GM19328 (cell line): ENCODE measurements around the gene KCTD8.
"Not testable (repeated sequence)": the region's sequence is repeated elsewhere in the genome, so short reads cannot be mapped to it uniquely, and the experiment has no call there.

Experiments used
- ATAC-seq: cut with Tn5 transposase; IDR thresholded peaks from one replicate; pipeline ENCODE4 v1.9.1; 2021; ENCODE audit warnings: mild to moderate bottlenecking, moderate library complexity; ENCODE audit not compliant: unreplicated experiment

Gene KCTD8

GRCh38 chr4:44342800-44343199, 105.8 kb downstream of the KCTD8 start:
- no peak for ATAC-seq

GRCh38 chr4:44326741-44327140, 121.9 kb downstream of the KCTD8 start:
- ATAC-seq: no peak

DNA sequence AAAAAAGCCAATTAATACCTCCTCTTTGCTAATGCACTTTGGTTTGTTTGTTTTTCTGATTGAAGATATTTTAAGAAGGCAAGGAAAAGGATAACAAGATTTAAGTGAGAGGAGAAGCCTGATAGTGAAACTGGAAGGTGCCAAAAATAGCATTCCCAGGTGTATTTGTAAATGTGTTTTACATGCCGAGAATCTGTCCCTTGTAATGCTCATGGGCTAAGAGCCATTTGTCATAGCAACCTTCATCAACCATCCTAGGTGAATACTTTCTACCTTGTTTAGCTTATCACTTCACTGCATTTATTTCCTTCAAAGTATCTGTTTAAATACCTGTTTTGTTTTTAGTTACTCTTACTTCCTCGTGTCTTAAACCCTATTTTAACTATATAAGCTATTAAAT, 127.8 kb downstream of the KCTD8 start:
- no peak for ATAC-seq

- ATAC-seq: no peak
Observed at GRCh38 chr4:44319129-44319528, 129.5 kb downstream of the KCTD8 start.

DNA sequence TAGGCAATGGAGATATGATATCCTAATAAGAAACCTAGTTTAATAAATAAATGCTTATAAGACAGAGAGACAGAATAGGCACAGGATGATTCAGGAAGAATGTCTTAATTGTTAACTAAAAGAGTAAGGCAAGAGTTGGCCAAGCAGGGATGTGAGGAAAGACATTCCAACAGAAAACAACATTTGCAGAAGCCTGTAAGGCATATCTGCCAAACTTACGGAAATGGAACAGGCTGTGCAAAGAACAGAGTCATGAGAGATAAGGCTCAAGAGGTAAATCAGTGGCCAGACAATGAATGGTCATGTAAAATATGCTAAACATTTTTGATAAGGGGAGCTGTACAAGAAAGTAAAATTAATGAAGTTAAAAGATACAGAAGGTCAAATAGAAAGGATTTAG, 134.9 kb downstream of the KCTD8 start:
- no peak for ATAC-seq

GRCh38 chr4:44287505-44287904, 161.1 kb downstream of the KCTD8 start:
- no peak for ATAC-seq

- ATAC-seq: no peak
Observed at GRCh38 chr4:44279469-44279868, 169.1 kb downstream of the KCTD8 start.

DNA sequence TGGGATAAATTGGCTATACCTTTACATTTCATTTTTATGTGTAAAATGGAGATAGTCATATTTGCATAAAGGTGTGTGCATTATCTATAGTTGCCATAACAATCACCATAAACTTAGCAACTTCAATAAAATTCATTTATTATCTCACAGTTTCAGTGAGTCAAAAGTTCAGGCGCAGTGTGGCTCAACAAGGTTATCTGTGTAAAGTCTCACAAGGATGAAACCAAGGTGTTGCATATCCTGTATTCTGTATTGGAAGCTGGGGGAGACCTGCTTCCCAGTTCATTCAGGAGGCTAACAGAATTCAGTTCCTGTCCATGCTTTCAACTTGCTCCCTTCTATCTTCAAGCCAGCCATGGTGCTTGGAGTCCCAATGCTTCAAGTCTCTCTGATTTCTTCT, 169.5 kb downstream of the KCTD8 start:
- ATAC-seq: no peak

- no peak for ATAC-seq
Observed at GRCh38 chr4:44257461-44257860, 191.1 kb downstream of the KCTD8 start.

GRCh38 chr4:44256414-44256813, 192.2 kb downstream of the KCTD8 start:
- ATAC-seq: no peak

GRCh38 chr4:44237643-44238042, 211.0 kb downstream of the KCTD8 start:
- ATAC-seq: no peak

- no peak for ATAC-seq
Observed at GRCh38 chr4:44235897-44236296, 212.7 kb downstream of the KCTD8 start.

DNA sequence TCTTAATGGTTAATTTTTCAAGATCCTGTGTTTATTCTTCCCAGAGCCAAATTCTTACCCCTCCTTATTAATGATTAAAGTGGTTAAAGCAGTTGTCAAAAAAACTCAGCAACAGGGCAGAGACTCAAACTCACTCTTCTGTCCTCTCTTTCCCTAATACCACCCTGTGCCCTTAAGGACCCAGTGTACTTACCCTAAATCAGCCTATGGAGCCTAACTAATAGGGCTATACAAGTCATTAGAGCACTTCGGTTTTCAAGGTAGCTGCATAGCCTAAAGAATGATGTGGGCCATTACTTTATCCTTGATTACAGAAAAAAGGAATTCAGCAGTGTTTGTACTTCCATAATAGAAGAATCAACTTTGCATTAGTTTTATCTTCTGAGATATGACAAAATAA, 216.3 kb downstream of the KCTD8 start:
- ATAC-seq: no peak

GRCh38 chr4:44231006-44231405, 217.6 kb downstream of the KCTD8 start:
- no peak for ATAC-seq

DNA sequence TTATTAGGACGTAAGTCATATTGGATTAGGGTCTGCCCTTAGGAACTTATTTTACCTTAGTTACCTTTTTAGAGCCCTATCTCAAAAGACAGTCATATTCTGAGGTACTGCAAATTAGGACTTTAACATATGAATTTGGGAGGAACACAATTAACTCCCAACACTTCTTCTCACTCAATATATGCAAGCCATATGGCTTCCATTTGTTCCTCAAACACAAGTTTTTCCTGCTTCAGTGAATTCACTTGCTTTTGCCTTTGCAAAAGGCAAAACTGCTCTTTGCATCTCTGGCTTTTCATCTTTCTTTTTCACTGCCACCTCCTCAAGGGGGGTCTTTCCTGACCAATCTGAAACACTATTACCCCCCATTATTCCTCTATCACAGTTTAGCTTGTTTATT, 220.3 kb downstream of the KCTD8 start:
- no peak for ATAC-seq

DNA sequence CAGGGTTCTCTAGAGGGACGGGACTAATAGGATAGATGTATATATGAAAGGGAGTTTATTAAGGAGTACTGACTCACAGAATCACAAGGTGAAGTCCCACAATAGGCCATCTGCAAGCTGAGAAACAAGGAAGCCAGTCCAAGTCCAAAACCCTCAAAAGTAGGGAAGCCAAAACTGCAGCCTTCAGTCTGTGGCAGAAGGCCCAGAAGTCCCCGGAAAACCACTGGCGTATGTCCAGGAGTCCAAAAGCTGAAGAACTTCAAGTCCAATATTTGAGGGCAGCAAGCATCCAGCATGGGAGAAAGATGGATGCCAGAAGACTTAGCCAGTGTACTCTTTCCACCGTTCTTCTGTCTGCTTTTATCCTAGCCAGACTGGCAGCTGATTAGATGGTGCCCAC, 227.2 kb downstream of the KCTD8 start:
- no peak for ATAC-seq

DNA sequence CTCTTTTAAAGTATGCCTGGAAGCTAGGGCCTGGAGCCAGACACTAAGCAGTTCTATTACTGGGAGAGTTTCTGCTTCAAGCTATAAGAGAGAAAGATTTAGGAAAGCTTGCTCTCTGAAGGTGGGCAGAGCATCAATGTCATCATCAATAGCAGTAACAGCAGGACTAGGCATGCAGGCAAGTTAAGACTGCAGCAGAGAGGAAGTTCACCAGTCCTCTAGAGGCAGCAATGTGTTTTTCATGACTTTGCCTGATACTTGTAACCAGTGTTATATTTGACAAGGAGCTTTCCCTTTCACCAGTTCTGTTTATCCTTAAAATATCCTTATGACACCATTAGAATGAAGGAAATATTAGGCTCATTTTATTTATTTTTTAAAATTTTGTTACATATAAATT, 237.9 kb downstream of the KCTD8 start:
- no peak for ATAC-seq

DNA sequence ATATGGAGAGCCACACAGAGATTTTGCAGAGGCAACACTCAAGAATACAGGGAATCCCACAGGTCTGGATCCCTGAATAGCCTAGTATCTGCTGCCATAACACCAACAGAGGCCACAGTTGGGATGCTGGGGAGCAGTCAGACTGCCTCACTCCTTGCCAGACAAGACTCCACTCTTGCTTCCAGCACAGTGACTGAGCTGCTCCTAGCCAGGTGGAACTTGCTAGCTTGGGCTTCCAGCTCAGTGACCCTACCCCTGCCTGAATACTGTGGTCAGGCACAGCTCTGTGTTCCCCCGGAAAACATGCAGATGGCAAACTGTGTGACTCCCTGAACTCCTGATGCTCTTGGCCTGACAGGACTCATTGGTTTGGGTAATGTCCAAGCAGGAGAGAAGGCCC, 251.8 kb downstream of the KCTD8 start:
- ATAC-seq: no peak

- no peak for ATAC-seq
Observed at GRCh38 chr4:44194365-44194764, 254.2 kb downstream of the KCTD8 start.

GRCh38 chr4:44186850-44187246, 261.8 kb downstream of the KCTD8 start:
- ATAC-seq: no peak

GRCh38 chr4:44186096-44186849, 262.3 kb downstream of the KCTD8 start:
- no peak for ATAC-seq

- ATAC-seq: not testable (repeated sequence)
Observed at GRCh38 chr4:44181491-44182349, 266.9 kb downstream of the KCTD8 start.
